ENCODE measurements around the gene B3GAT3. TPM values are rescaled to one million over a fixed set of nuclear protein-coding genes. Genes with fewer than 3 reads are reported as not detected.
A peak's percentile ranks its signal among the peaks of the same experiment; 100 is the strongest.

The B3GAT3 gene
- total RNA-seq, 2 donors from 2014 or later: 57.0 to 75.3 TPM

- intact Hi-C loops (cut with DNase I): loop anchor here (5.0 kb wide), 1 partner anchor 103 kb away; the partner anchor contains the start of genes BSCL2 and GNG3
- Histone ChIP-seq H3K27me3 (replicated peaks; ENCODE audit: insufficient read depth) (no peaks in the 10 kb centered on the region), H3K4me3 (no peak overlapping the region), H3K4me1 (replicated peaks) (peaks cover 9% of the 10 kb centered on the region), H3K27ac (no peak overlapping the region), H3K9me3 (no peaks in the 10 kb centered on the region), H3K36me3 (no peaks in the 10 kb centered on the region)
- DNase-seq (ENCODE audit: low spot score): no peak
- TF ChIP-seq POLR2AphosphoS5 (IDR thresholded peaks at IDR 0.05): no peak
- TF ChIP-seq, protein P1, sequence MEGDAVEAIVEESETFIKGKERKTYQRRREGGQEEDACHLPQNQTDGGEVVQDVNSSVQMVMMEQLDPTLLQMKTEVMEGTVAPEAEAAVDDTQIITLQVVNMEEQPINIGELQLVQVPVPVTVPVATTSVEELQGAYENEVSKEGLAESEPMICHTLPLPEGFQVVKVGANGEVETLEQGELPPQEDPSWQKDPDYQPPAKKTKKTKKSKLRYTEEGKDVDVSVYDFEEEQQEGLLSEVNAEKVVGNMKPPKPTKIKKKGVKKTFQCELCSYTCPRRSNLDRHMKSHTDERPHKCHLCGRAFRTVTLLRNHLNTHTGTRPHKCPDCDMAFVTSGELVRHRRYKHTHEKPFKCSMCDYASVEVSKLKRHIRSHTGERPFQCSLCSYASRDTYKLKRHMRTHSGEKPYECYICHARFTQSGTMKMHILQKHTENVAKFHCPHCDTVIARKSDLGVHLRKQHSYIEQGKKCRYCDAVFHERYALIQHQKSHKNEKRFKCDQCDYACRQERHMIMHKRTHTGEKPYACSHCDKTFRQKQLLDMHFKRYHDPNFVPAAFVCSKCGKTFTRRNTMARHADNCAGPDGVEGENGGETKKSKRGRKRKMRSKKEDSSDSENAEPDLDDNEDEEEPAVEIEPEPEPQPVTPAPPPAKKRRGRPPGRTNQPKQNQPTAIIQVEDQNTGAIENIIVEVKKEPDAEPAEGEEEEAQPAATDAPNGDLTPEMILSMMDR (IDR thresholded peaks at IDR 0.05): no peak
- no peak for TF ChIP-seq POLR2A (IDR thresholded peaks at IDR 0.05)
- WGBS: 79% methylated on average over 13 of the region's 13 CpGs
Observed at GRCh38 chr11:62604460-62605120, 17.2 kb downstream of the B3GAT3 start.

DNA sequence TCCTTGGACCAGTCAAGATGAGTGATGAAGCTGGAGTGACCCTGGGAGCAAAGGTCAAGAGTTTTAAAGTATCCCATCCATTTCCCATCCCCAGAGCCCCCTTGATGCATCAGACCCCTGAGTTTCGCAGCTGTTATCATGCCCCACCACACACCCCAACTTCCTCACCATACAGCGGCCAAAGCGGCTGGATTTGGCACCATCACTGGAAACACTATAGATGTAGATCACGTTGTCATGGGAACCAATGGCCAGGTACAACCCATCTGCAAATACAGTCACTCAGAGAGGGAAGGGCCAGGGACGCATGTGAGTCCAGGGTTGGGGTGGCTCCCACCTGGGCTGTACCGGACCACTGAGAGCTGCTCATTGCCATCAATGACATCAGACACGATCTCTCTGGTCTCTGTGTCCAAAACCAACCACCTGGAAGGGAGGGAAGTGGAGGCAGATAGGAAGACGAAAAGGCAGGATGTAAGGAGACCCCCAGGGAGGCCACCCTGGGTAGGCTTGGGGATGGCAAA lies 17.9 kb downstream of the B3GAT3 start:
- Histone ChIP-seq H3K27me3 (replicated peaks; ENCODE audit: insufficient read depth) (no peaks in the 10 kb centered on the region), H3K4me3 (no peak overlapping the region), H3K27ac (no peak overlapping the region), H3K36me3 (no peaks in the 10 kb centered on the region), H3K4me1 (replicated peaks) (peaks cover 9% of the 10 kb centered on the region), H3K9me3 (no peaks in the 10 kb centered on the region)
- 91% methylated on average over 8 of the region's 8 CpGs for WGBS
- no peak for DNase-seq (ENCODE audit: low spot score)
- TF ChIP-seq, protein P1 (IDR thresholded peaks at IDR 0.05): no peak
- TF ChIP-seq POLR2AphosphoS5 (IDR thresholded peaks at IDR 0.05) (no peak), POLR2A (IDR thresholded peaks at IDR 0.05) (no peak)
- intact Hi-C loops (cut with DNase I): loop anchor here (5.0 kb wide), 1 partner anchor 103 kb away; the partner anchor contains the start of genes BSCL2 and GNG3

GRCh38 chr11:62603072-62603408 lies 18.7 kb downstream of the B3GAT3 start:
- H3K4me1 ChIP-seq (replicated peaks): peaks cover 9% of the 10 kb centered on the region
- intact Hi-C loops (cut with DNase I): loop anchor here (5.0 kb wide), 1 partner anchor 104 kb away; the partner anchor contains the start of genes BSCL2 and GNG3
- no peak for DNase-seq (ENCODE audit: low spot score)
- no peak for TF ChIP-seq POLR2AphosphoS5 (IDR thresholded peaks at IDR 0.05)
- no peak for TF ChIP-seq POLR2A (IDR thresholded peaks at IDR 0.05)
- TF ChIP-seq, protein P1 (IDR thresholded peaks at IDR 0.05): no peak
- 35% methylated on average over 10 of the region's 13 CpGs for WGBS
- peak overlapping the region; percentile 91 to 93 for H3K27ac ChIP-seq
- H3K36me3 ChIP-seq: peaks cover 2 to 3% of the 10 kb centered on the region in 2 donors
- H3K4me3 ChIP-seq: peak overlapping the region; percentile 64 to 89
- H3K9me3 ChIP-seq: no peaks in the 10 kb centered on the region
- no peaks in the 10 kb centered on the region for H3K27me3 ChIP-seq (replicated peaks; ENCODE audit: insufficient read depth)

GRCh38 chr11:62602141-62603071 lies 19.4 kb downstream of the B3GAT3 start:
- Histone ChIP-seq H3K4me3 (peak overlapping the region; percentile 64 to 89), H3K9me3 (no peaks in the 10 kb centered on the region), H3K27me3 (replicated peaks; ENCODE audit: insufficient read depth) (no peaks in the 10 kb centered on the region), H3K4me1 (replicated peaks) (peaks cover 9% of the 10 kb centered on the region), H3K27ac (peak overlapping the region; percentile 91 to 93), H3K36me3 (peaks cover 8 to 9% of the 10 kb centered on the region in 2 donors)
- intact Hi-C loops (cut with DNase I): loop anchor here (5.0 kb wide), 1 partner anchor 105 kb away; the partner anchor contains the start of genes BSCL2 and GNG3
- WGBS: 2% methylated on average over 81 of the region's 96 CpGs
- peak; percentile 61 for DNase-seq (ENCODE audit: low spot score)
- TF ChIP-seq POLR2A (IDR thresholded peaks at IDR 0.05): peak; percentile 32
- TF ChIP-seq, protein P1 (IDR thresholded peaks at IDR 0.05): peak in 2 of 4 experiments; percentile 26 to 35
- TF ChIP-seq POLR2AphosphoS5 (IDR thresholded peaks at IDR 0.05): no peak

Data from prostate gland (tissue), 2 donors.